ENCODE measurements around the gene MCM3. TPM values are rescaled to one million over a fixed set of nuclear protein-coding genes. Genes with fewer than 3 reads are reported as not detected.

Gene MCM3
- total RNA-seq, 1 donor from 2014 or later = 21.5 TPM

DNA sequence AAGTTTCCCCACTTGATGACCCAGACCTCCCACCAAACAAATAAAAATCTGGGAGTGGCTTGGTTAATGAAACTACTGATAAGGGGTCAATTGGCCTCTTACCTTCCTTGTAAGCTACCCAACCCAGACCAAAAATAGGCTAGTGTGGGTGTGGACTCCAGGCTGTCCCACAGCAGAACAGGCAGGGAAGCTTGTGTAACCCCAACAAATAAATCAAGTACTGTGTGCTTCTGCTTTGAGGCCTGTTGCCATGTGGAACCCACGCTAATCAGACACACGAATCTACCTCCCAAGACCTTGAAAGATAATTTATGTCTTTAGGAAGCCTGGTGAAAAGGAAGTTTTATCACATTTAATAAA lies 43.7 kb upstream of the MCM3 start:
- no peak for TF ChIP-seq CTCF (IDR thresholded peaks at IDR 0.05; ENCODE audit: partially characterized antibody, unreplicated experiment)
- no peak overlapping the region for H3K4me3 Mint-ChIP-seq (ENCODE audit: unreplicated experiment)
- DNase-seq = no peak
- H3K27ac Mint-ChIP-seq (ENCODE audit: unreplicated experiment) = no peak overlapping the region
- peaks cover 2% of the 10 kb centered on the region for H3K9me3 Mint-ChIP-seq (ENCODE audit: unreplicated experiment)
- H3K36me3 Mint-ChIP-seq (ENCODE audit: unreplicated experiment) = no peaks in the 10 kb centered on the region
- H3K4me1 Mint-ChIP-seq (ENCODE audit: low read depth, unreplicated experiment) = no peaks in the 10 kb centered on the region
- peaks cover 2% of the 10 kb centered on the region for H3K27me3 Mint-ChIP-seq (ENCODE audit: unreplicated experiment)

GRCh38 chr6:52326540-52327364 lies 42.2 kb upstream of the MCM3 start:
- Mint-ChIP-seq H3K27me3 (ENCODE audit: unreplicated experiment) (peaks cover 2% of the 10 kb centered on the region), H3K4me3 (ENCODE audit: unreplicated experiment) (no peak overlapping the region), H3K9me3 (ENCODE audit: unreplicated experiment) (peaks cover 2% of the 10 kb centered on the region), H3K36me3 (ENCODE audit: unreplicated experiment) (no peaks in the 10 kb centered on the region), H3K4me1 (ENCODE audit: low read depth, unreplicated experiment) (no peaks in the 10 kb centered on the region), H3K27ac (ENCODE audit: unreplicated experiment) (no peak overlapping the region)
- TF ChIP-seq CTCF (IDR thresholded peaks at IDR 0.05; ENCODE audit: partially characterized antibody, unreplicated experiment) = no peak
- DNase-seq = no peak

GRCh38 chr6:52325695-52326471 lies 41.3 kb upstream of the MCM3 start:
- Mint-ChIP-seq H3K36me3 (ENCODE audit: unreplicated experiment) (no peaks in the 10 kb centered on the region), H3K9me3 (ENCODE audit: unreplicated experiment) (peaks cover 2% of the 10 kb centered on the region), H3K4me3 (ENCODE audit: unreplicated experiment) (no peak overlapping the region), H3K27me3 (ENCODE audit: unreplicated experiment) (peaks cover 2% of the 10 kb centered on the region), H3K27ac (ENCODE audit: unreplicated experiment) (no peak overlapping the region), H3K4me1 (ENCODE audit: low read depth, unreplicated experiment) (no peaks in the 10 kb centered on the region)
- TF ChIP-seq CTCF (IDR thresholded peaks at IDR 0.05; ENCODE audit: partially characterized antibody, unreplicated experiment) = no peak
- DNase-seq = no peak

DNA sequence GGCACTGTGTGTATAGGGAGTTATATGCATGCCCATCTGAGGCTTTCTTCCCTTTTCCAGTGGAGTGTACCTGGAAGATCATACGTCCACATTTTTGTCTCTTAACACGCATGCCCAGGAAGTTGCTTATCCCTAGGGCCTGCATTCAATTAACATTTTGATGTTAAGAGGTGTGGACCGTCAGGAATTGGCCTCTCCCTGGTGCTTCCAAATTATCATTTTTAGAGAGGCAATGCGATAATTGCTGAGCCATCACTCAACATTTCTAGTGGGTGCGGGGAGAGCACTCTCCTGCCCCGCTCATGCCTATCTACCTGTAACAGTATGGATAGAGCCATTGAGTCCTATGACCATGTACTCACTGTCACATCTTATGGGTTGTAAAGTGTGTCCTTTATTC lies 39.6 kb upstream of the MCM3 start:
- Mint-ChIP-seq H3K9me3 (ENCODE audit: unreplicated experiment) (peaks cover 2% of the 10 kb centered on the region), H3K27ac (ENCODE audit: unreplicated experiment) (no peak overlapping the region), H3K36me3 (ENCODE audit: unreplicated experiment) (no peaks in the 10 kb centered on the region), H3K27me3 (ENCODE audit: unreplicated experiment) (peaks cover 2% of the 10 kb centered on the region), H3K4me1 (ENCODE audit: low read depth, unreplicated experiment) (no peaks in the 10 kb centered on the region), H3K4me3 (ENCODE audit: unreplicated experiment) (no peak overlapping the region)
- TF ChIP-seq CTCF (IDR thresholded peaks at IDR 0.05; ENCODE audit: partially characterized antibody, unreplicated experiment) = no peak
- DNase-seq = no peak
